ENCODE measurements around the gene OR2A2.

OR2A2 gene

GRCh38 chr7:144142187-144142586, 32.8 kb downstream of the OR2A2 start:
- DNase-seq = no peak

- no peak for DNase-seq
Measured at GRCh38 chr7:144144426-144144825, 35.0 kb downstream of the OR2A2 start.

- DNase-seq = no peak
Measured at GRCh38 chr7:144148224-144148827, 38.9 kb downstream of the OR2A2 start.

GRCh38 chr7:144158861-144159260, 49.5 kb downstream of the OR2A2 start:
- DNase-seq = no peak

Data from OCI-M1 (cell line).